Stimulated activated CD8-positive, alpha-beta memory T cell treated with anti-CD3 and anti-CD28 coated beads, Interleukin-12 subunit alpha, Interleukin-12 subunit beta, amount 100 ng/mL, for 24 hours (primary cell): ENCODE measurements around the gene DNAJC12.
"Not testable (repeated sequence)": the region's sequence is repeated elsewhere in the genome, so short reads cannot be mapped to it uniquely, and the experiment has no call there.

ENCODE experiments used
- DNase-seq: peaks from one replicate; pipeline ENCODE4 v3.0.0-alpha.2; 2020; ENCODE audit errors: extremely low read depth

Gene DNAJC12

DNA sequence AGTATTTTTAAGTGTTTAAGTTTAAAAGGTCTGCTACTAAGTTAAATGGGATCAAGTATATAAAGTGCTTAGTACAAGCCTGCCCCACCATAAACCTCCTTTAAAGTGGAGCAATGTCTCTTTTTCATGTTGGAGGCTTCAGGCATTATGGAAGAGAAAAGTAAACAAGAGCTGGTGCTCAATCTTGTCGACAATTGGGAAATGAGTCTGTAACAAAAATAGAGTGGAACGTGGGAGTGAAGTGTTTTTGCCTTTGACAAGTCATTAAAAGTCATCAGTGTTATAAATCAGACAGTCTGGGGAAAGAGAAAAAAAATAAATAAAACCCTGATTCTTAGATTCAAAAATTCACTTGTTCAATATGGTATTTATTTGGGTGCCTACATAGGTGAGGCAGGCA, 44.7 kb downstream of the DNAJC12 start:
- no peak for DNase-seq

GRCh38 chr10:67792653-67793052, 45.3 kb downstream of the DNAJC12 start:
- DNase-seq: no peak

- no peak for DNase-seq
These were observed 47.2 kb downstream of the DNAJC12 start for GRCh38 chr10:67790534-67791408.

- DNase-seq: no peak
These were observed 48.2 kb downstream of the DNAJC12 start for GRCh38 chr10:67789769-67790168.

DNA sequence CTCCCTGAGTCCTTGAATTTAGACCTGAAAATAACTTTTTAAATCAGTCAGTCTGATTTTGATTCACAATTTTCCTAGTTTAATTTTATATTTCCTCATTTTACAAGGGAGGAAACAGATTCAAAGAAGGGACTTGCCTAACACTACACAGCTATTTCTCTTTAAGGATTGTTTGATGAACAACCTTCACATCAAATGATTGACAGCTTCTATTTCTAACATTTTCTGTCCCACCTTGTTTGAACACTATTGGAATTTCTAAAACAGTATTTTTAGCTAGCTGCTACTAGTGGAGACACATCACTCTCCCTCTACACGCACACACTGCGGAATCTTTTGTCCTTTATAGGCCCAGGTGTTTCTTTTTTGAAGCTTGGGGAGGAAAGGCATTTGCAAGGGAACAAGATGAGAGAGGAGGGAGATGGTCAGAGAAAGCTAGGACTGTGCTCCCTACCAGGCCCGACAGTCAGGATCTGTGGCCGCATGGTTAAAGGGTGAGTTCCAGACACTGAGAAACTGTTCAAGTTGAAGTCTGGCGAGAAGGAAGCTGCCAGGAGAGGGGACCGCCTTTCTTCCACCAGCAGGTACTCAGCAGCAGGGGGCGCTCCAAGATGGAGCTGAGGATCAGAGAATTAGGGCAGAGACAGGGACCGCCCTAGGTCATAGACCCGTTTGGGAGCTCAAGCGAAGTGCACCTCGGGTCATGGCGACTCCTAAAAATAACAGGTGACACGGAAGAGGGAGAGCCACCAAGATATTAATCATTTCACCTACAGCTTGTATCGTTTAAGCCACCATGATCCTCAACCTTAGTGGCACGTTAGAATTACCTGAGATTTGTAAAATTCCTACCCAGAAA, 49.7 kb downstream of the DNAJC12 start:
- peak; percentile 32 for DNase-seq

DNA sequence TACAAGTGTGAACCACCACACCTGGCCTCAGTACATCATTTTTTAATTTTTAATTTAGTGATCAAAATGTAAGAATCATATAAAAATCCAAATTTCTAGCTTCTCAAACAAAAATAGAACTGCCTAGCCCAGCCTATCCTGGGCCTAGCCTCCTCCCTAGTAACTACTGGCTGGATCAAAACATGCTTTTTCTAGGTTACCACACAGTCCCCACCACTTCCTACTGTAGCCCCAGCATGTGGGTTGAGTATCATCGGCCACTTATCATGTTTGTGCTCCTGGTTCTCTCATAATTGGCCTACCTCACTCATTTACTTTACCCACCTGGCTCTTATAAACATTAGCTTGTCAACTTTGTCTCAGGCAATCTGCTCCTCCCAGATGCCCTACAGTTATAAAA, 52.9 kb downstream of the DNAJC12 start:
- DNase-seq: no peak

DNA sequence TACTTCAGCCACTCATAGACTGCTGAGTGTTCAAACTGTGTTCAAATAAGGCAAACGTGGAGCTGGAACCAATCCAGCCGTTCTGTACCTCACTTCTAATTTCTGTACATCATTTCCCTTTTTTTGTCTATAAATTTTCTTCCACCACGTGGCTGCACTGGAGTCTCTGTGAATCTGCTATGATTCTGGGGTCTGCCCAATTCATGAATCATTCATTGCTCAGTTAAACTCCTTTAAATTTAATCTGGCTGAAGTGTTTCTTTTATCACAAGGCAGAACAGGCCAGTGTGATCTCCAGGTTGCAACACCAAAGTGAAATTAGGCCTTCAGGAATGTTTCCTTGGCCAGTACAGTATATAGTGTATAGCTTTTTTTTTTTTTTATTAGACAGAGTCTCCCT, 53.5 kb downstream of the DNAJC12 start:
- DNase-seq: no peak

- no peak for DNase-seq
These were observed 54.2 kb downstream of the DNAJC12 start for GRCh38 chr10:67783606-67784294.

GRCh38 chr10:67782530-67782929, 55.5 kb downstream of the DNAJC12 start:
- no peak for DNase-seq

- DNase-seq: no peak
These were observed 57.0 kb downstream of the DNAJC12 start for GRCh38 chr10:67780759-67781538.

DNA sequence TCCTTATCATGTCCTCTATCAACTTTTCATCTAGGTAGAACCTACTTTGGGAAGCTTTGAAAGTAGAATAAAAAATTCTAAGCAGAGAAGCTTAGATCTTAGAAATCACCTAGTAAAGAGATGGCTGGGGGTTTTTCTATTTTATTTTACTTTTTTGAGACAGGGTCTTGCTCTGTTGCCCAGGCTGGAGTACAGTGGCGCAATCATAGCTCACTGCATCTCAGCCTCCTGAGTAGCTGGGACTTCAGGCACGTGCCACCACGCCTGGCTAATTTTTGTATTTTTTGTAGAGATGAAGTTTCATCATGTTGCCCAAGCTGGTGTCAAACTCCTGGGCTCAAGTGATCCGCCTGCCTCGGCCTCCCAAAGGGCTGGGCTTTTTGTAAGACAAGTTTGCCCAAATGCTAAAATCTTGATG, 57.8 kb downstream of the DNAJC12 start:
- DNase-seq: not testable (repeated sequence)

- DNase-seq: peak; percentile 30
These were observed 58.4 kb downstream of the DNAJC12 start for GRCh38 chr10:67779465-67780203.

GRCh38 chr10:67776371-67776770, 61.6 kb downstream of the DNAJC12 start:
- no peak for DNase-seq

- DNase-seq: no peak
These were observed 62.7 kb downstream of the DNAJC12 start for GRCh38 chr10:67775279-67775678.

- no peak for DNase-seq
These were observed 65.0 kb downstream of the DNAJC12 start for GRCh38 chr10:67772894-67773511.

DNA sequence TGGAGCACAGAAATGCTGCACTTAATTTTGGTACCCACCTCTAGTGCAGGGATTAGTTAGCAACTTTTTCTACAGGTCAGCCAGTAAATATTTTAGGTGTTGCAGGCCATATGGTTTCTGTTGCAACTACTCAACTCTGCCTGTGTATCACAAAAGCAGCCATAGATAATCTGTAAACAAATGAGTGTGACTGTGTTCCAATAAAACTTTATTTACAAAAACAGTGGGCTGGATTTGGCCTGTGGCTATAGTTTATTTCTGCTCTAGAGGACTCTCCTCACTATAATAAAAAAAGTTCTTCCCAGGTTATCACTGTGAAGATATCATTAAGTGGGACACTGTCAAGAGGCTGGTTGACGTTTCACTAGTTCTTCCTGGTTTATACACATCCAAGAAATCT, 65.8 kb downstream of the DNAJC12 start:
- no peak for DNase-seq

- no peak for DNase-seq
These were observed 66.8 kb downstream of the DNAJC12 start for GRCh38 chr10:67771200-67771599.

DNA sequence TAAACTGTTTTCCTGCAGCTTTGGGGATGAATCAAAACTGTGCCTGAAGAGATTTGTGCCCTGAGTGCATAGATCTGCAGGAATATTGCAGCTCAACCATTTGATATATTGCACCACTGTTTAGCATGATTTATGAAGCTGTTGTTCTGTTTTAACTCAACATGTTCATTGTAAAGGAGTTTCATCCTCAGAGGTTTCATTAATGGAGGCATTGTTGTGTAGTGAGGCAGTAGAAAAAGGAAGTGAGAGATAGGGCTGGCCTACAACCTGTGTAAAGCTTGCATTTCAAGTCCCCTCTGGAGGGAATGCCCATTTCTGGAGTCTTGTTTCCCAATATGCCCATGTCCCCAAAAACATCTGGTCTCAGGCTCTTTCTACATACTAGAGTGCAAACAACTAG, 67.5 kb downstream of the DNAJC12 start:
- no peak for DNase-seq

GRCh38 chr10:67767244-67767643, 70.7 kb downstream of the DNAJC12 start:
- no peak for DNase-seq
